HFFc6 (cell line): ENCODE measurements around the gene ZBED1. TPM values are rescaled to one million over a fixed set of nuclear protein-coding genes. Genes with fewer than 3 reads are reported as not detected.
"Not testable (repeated sequence)": the region's sequence is repeated elsewhere in the genome, so short reads cannot be mapped to it uniquely, and the experiment has no call there.

Source experiments
- DNase-seq: peaks from one replicate; pipeline ENCODE4 v3.0.0-alpha.2; 2018
- H3K27ac Mint-ChIP-seq: 2 replicates; pipeline ENCODE4 v1.8.0; 2020; ENCODE audit warnings: mild to moderate bottlenecking, mixed read lengths
- H3K27me3 Mint-ChIP-seq: 2 replicates; pipeline ENCODE4 v1.8.0; 2021; ENCODE audit warnings: mild to moderate bottlenecking, moderate library complexity, mixed read lengths; ENCODE audit not compliant: insufficient read depth
- H3K36me3 Mint-ChIP-seq: 2 replicates; pipeline ENCODE4 v1.8.0; 2021; ENCODE audit warnings: low read depth, mixed read lengths
- H3K4me1 Mint-ChIP-seq: 2 replicates; pipeline ENCODE4 v1.8.0; 2020; ENCODE audit warnings: low read depth, mixed read lengths
- H3K4me3 Mint-ChIP-seq: 2 replicates; pipeline ENCODE4 v1.8.0; 2020; ENCODE audit warnings: mild to moderate bottlenecking, moderate library complexity, mixed read lengths
- H3K9me3 Mint-ChIP-seq: 2 replicates; pipeline ENCODE4 v1.8.0; 2020; ENCODE audit warnings: mild to moderate bottlenecking, mixed read lengths
- CTCF ChIP-seq: fragments of 200-600 bp; sonication (generic); IDR thresholded peaks from 2 replicates; pipeline ENCODE4 v1.5.0; 2021; ENCODE audit warnings: antibody characterized with exemption, mild to moderate bottlenecking
- total RNA-seq, 6 experiments: library from RNA; stranded (reverse); fragmentation: NEBNext Ultra II Directional; extraction: Animal tissue kit (Norgen Biotek cat#: 25700); gene quantifications; 2 replicates in 1 of 6; 3 replicates in 5 of 6; pipeline ENCODE4 v1.2.3, GENCODE V29; 2021

Gene ZBED1
- total RNA-seq, 6 experiments from 2014 or later = 24.7 to 29.6 (median 25.6) TPM

DNA sequence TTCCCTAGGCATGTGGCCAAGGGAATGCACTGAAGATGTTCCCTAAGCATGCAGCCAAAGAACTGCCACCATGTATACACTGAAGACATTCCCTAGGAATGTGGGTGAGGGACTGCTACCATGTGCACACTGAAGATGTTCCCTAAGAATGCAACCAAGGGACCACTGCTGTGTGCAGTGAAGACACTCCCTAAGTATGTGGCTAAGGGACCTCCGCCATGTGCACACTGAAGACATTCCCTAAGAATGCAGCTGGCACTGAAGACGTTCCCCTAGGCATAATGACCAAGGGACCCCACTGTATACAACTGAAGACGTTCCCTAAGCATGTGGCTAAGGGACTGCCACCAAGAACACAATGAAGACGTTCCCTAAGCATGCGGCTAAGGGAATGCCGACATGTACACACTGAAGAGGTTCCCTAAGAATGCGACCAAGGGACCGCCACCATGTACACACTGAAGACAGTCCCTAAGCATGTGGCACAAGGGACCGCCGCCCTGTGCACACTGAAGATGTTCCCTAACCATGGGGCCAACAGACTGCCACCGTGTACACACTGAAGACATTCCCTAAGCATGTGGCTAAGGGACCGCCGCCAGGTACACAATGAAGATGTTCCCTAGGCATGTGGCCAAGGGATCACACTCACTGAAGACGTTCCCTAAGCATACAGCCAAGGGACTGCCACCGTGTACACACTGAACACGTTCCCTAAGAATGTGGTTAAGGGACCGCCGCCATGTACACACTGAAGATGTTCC lies 25.6 kb downstream of the ZBED1 start:
- no peak overlapping the region for H3K4me3 Mint-ChIP-seq
- H3K4me1 Mint-ChIP-seq = no peaks in the 10 kb centered on the region
- H3K27me3 Mint-ChIP-seq = no peaks in the 10 kb centered on the region
- H3K9me3 Mint-ChIP-seq = no peaks in the 10 kb centered on the region
- peaks cover 11% of the 10 kb centered on the region for H3K36me3 Mint-ChIP-seq
- no peak overlapping the region for H3K27ac Mint-ChIP-seq
- TF ChIP-seq CTCF = no peak
- no peak for DNase-seq

DNA sequence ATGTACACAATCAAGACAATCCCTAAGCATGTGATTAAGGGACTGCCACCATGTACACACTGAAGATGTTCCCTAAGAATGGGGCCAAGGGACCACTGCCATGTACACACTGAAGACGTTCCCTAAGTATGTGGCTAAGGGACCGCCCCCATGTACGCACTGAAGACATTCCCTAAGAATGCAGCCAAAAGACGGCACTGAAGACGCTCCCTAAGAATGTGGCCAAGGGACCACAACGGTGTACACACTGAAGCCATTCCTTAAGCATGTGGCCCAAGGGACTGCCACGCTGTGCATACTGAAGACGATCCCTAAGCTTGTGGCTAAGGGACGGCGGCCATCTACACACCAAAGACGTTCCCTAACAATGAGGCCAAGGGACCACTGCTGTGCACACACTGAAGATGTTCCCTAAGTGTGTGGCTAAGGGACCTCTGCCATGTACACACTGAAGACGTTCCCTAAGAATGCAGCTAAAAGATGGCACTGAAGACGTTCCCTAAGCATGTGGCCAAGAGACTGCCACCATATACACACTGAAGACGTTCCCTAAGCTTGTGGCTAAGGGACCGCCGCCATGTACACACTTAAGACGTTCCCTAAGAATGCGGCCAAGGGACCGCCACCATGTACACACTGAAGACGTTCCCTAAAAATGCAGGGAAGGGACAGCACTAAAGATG lies 26.4 kb downstream of the ZBED1 start:
- Mint-ChIP-seq H3K36me3 (peaks cover 11% of the 10 kb centered on the region; the same call in 1 of the 2 replicates), H3K4me3 (no peak overlapping the region), H3K9me3 (no peaks in the 10 kb centered on the region; the same call in 1 of the 2 replicates), H3K27ac (no peak overlapping the region), H3K27me3 (no peaks in the 10 kb centered on the region), H3K4me1 (no peaks in the 10 kb centered on the region)
- TF ChIP-seq CTCF = no peak
- no peak for DNase-seq

GRCh38 chrX:2473064-2473463 lies 27.7 kb downstream of the ZBED1 start:
- H3K4me3 Mint-ChIP-seq, H3K27ac Mint-ChIP-seq, H3K4me1 Mint-ChIP-seq, H3K9me3 Mint-ChIP-seq, H3K27me3 Mint-ChIP-seq, DNase-seq: not testable (repeated sequence)
- H3K36me3 Mint-ChIP-seq = peaks cover 11% of the 10 kb centered on the region; the same call in 1 of the 2 replicates

DNA sequence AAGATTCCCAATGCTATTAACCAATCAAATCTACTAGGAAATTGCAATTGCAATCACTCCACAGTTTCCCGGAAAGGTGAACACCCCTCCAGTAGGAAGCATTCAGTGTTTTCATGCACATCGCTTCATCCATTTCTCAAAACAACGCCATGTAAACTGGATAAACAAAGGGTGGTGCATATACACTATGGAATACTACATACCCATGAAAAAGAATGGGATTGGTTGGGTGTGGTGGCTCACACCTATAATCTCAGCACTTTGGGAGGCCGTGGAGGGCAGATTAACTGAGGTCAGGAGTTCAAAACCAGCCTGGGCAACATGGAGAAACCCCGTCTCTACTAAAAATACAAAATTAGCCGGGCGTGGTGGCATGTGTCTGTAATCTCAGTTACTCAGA lies 29.1 kb downstream of the ZBED1 start:
- Mint-ChIP-seq H3K4me3 (no peak overlapping the region), H3K4me1 (no peaks in the 10 kb centered on the region), H3K27ac (no peak overlapping the region), H3K36me3 (peaks cover 11% of the 10 kb centered on the region; the same call in 1 of the 2 replicates), H3K27me3 (no peaks in the 10 kb centered on the region), H3K9me3 (no peaks in the 10 kb centered on the region; the same call in 1 of the 2 replicates)
- no peak for TF ChIP-seq CTCF
- DNase-seq = no peak

- not testable (repeated sequence) for H3K4me1 Mint-ChIP-seq, DNase-seq, H3K27ac Mint-ChIP-seq, H3K27me3 Mint-ChIP-seq, H3K9me3 Mint-ChIP-seq, H3K4me3 Mint-ChIP-seq
- H3K36me3 Mint-ChIP-seq = peaks cover 11% of the 10 kb centered on the region; the same call in 1 of the 2 replicates
Measured at GRCh38 chrX:2471126-2471525, 29.6 kb downstream of the ZBED1 start.

GRCh38 chrX:2469852-2470251 lies 30.9 kb downstream of the ZBED1 start:
- not testable (repeated sequence) for H3K36me3 Mint-ChIP-seq, H3K4me3 Mint-ChIP-seq, H3K9me3 Mint-ChIP-seq, H3K27ac Mint-ChIP-seq, DNase-seq, H3K27me3 Mint-ChIP-seq, H3K4me1 Mint-ChIP-seq

DNA sequence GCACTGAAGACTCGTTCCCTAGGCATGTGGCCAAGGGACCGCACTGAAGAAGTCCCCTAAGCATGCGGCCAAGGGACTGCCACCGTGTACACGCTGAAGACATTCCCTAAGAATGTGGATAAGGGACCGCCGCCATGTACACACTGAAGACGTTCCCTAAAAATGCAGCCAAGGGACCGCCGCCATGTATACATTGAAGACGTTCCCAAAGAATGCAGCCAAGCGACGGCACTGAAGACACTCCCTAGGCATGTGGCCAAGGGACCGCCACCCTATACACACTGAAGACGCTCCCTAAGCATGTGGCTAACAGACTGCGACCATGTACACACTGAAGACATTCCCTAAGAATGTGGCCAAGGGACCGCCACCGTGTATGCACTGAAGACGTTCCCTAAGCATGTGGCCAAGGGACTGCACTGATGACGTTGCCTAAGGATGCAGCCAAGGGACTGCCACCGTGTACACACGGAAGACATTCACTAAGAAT lies 31.5 kb downstream of the ZBED1 start:
- Mint-ChIP-seq H3K27me3 (no peaks in the 10 kb centered on the region), H3K27ac (no peak overlapping the region), H3K9me3 (no peaks in the 10 kb centered on the region; the same call in 1 of the 2 replicates), H3K36me3 (peaks cover 7% of the 10 kb centered on the region; the same call in 1 of the 2 replicates), H3K4me3 (no peak overlapping the region), H3K4me1 (no peaks in the 10 kb centered on the region)
- TF ChIP-seq CTCF = no peak
- DNase-seq = no peak
